ENCODE results near the gene ARHGAP6.

Gene ARHGAP6

DNA sequence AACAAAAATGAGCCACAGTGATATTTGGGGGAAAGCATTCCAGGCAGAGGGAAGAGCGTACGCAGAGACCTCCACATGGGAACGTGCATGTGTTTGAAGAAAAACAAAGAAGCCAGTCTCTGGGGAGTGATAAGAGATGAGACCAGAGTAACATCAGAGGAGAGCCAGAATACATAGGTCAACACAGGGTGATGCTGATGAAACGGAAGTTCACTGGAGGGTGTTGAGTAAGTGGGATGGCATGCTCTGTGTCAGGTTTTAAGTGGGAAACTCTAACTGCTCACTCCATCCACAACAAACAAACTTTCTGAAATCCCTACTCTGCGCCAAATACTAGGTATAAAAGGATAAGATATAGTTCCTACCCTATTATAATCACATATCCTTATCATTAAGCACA is 110.0 kb downstream of the ARHGAP6 start:
- no peak for DNase-seq (ENCODE audit: low spot score)
- TF ChIP-seq, protein P1, sequence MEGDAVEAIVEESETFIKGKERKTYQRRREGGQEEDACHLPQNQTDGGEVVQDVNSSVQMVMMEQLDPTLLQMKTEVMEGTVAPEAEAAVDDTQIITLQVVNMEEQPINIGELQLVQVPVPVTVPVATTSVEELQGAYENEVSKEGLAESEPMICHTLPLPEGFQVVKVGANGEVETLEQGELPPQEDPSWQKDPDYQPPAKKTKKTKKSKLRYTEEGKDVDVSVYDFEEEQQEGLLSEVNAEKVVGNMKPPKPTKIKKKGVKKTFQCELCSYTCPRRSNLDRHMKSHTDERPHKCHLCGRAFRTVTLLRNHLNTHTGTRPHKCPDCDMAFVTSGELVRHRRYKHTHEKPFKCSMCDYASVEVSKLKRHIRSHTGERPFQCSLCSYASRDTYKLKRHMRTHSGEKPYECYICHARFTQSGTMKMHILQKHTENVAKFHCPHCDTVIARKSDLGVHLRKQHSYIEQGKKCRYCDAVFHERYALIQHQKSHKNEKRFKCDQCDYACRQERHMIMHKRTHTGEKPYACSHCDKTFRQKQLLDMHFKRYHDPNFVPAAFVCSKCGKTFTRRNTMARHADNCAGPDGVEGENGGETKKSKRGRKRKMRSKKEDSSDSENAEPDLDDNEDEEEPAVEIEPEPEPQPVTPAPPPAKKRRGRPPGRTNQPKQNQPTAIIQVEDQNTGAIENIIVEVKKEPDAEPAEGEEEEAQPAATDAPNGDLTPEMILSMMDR (IDR thresholded peaks at IDR 0.05; ENCODE audit: extremely low read depth, missing control alignments): no peak

GRCh38 chrX:11553594-11553993 is 112.1 kb downstream of the ARHGAP6 start:
- TF ChIP-seq, protein P1 (IDR thresholded peaks at IDR 0.05; ENCODE audit: extremely low read depth, missing control alignments): no peak

DNA sequence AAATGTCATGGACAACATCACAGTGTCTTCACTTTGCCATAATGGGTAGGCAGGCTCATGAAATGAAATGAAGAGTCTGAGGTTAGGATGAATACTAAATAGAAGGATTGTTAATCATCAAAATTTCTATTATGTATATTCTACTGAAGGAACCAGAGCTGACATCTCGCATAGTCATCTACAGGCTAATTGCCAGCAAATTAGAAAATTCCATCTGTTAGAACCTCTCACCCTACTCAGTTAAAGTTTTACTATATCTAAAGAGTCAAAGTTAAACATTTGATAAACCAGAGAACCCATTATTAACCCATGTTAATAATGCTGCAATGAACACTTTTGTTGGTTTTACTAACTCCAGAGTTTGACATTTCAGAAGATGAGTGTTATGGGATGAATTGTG is 114.6 kb downstream of the ARHGAP6 start:
- TF ChIP-seq, protein P1 (IDR thresholded peaks at IDR 0.05; ENCODE audit: extremely low read depth, missing control alignments): no peak
- no peak for DNase-seq (ENCODE audit: low spot score)

More at GRCh38 chrX:11553594-11553993, 112.1 kb downstream of the ARHGAP6 start:
- no peak for DNase-seq (ENCODE audit: low spot score)

- TF ChIP-seq, protein P1 (IDR thresholded peaks at IDR 0.05; ENCODE audit: extremely low read depth, missing control alignments): no peak
- no peak for DNase-seq (ENCODE audit: low spot score)
Measured at GRCh38 chrX:11546917-11547316, 118.8 kb downstream of the ARHGAP6 start.

DNA sequence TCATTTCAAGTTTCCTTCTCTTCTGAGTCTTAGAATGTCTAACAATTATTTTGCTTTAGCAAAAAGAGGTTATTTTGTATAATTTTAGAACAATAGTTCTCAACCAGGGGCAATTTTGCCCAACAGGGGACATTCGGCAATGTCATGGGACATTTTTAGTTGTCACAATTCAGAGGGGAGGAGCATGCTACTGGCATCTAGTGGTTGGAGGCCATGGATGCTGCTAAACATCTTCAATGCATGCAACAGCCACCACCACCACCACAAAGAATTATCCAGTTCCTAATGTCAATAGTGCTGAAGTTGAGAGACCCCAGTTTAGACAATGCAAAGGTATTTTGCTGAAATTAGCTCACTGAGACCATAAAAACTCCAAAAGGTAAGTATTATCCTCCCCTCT is 122.5 kb downstream of the ARHGAP6 start:
- DNase-seq (ENCODE audit: low spot score): no peak
- TF ChIP-seq, protein P1 (IDR thresholded peaks at IDR 0.05; ENCODE audit: extremely low read depth, missing control alignments): no peak

DNA sequence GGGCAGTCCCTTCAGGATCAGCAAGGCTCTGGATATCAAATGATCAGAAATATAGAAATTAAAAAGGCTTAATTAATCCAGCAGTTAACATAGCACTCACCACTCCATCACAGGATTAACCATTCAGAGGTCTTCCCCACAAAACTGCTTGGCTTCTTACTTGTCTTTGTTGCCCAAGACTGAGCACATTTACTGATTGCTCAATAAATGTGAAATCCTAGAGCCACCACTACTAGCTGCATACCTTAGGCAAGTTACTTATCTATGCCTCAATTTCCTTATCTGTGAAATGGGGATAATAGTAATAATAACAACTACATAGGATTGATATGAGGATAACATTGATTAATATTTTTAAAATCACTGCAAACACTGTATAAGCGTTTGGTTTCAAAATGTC is 124.2 kb downstream of the ARHGAP6 start:
- DNase-seq (ENCODE audit: low spot score): no peak
- TF ChIP-seq, protein P1 (IDR thresholded peaks at IDR 0.05; ENCODE audit: extremely low read depth, missing control alignments): no peak

DNA sequence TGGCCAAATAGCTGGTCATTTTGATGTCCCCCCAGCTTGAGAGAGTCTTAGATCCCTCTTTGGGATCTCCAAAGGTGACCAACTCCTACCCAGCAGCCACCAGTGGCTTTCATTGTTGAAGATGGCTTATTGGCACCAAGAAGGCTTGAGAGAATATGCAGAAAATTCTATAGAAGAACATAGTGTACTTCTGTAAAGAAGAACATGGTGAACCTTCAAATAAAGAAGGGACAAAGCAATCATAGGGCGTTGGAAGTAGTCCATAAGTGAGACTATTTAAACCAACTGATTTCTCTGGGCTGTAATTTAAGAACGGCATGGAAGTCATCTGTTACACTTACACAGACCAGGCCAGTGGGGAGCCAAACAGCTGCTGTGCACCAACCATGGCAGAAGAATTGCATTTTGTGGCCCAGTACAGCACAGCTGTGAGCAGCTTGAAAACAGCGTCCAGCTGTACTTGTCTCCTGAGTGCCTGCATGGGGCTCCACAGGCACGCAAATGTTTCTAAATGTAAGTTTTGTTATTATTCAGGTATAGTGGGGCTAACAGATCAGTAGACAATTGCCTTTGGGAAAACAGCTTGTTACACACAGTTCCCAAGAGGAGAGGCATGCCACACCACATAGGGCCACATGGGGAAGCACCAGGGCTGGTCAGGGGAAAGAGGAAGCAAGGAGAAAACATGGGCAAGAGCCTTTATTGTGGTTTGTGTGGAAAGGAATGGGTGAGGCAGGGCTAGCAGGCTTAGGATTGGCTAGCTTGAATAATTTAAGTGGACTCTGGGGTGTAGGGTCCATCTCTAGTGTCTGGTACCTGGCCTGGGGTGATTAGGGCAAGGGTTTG is 125.0 kb downstream of the ARHGAP6 start:
- TF ChIP-seq, protein P1 (IDR thresholded peaks at IDR 0.05; ENCODE audit: extremely low read depth, missing control alignments): peak; percentile 8
- peak; percentile 18 for DNase-seq (ENCODE audit: low spot score)
